ENCODE data around the gene ZNF580.

Gene ZNF580

DNA sequence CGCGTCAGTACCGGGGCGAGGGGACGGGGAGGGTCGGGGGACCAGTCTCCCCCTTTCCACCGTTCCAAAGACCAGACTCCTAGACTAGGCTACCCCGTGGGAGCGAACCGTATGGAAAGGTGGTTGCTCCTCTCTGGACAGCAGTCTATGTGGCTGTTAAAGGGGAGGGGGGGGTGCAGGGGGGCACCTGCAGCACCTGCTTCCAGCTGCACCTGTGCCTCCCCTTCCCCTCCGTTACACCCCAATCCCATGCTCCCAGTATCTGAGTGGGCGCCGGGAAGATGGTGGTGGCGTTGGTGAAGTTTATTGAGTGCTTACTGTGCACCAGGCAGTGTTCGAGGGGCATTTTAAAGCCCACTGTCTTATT, 40.2 kb upstream of the ZNF580 start:
- CTCF ChIA-PET = interaction anchor here (1.8 to 2.4 kb wide), 2 partner anchors 32 to 96 kb away, joined by 7 to 9 read pairs; no protein-coding TSS in a partner anchor
- POLR2A ChIA-PET = interaction anchor here (0.7 kb wide), 1 partner anchor 47 kb away, joined by 3 read pairs; no protein-coding TSS in a partner anchor
- TF ChIP-seq, protein P1, sequence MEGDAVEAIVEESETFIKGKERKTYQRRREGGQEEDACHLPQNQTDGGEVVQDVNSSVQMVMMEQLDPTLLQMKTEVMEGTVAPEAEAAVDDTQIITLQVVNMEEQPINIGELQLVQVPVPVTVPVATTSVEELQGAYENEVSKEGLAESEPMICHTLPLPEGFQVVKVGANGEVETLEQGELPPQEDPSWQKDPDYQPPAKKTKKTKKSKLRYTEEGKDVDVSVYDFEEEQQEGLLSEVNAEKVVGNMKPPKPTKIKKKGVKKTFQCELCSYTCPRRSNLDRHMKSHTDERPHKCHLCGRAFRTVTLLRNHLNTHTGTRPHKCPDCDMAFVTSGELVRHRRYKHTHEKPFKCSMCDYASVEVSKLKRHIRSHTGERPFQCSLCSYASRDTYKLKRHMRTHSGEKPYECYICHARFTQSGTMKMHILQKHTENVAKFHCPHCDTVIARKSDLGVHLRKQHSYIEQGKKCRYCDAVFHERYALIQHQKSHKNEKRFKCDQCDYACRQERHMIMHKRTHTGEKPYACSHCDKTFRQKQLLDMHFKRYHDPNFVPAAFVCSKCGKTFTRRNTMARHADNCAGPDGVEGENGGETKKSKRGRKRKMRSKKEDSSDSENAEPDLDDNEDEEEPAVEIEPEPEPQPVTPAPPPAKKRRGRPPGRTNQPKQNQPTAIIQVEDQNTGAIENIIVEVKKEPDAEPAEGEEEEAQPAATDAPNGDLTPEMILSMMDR (IDR thresholded peaks at IDR 0.05; ENCODE audit: control extremely low read depth, extremely low read depth, low read depth, missing control alignments) = no peak
- DNase-seq (ENCODE audit: extremely low spot score) = no peak

DNA sequence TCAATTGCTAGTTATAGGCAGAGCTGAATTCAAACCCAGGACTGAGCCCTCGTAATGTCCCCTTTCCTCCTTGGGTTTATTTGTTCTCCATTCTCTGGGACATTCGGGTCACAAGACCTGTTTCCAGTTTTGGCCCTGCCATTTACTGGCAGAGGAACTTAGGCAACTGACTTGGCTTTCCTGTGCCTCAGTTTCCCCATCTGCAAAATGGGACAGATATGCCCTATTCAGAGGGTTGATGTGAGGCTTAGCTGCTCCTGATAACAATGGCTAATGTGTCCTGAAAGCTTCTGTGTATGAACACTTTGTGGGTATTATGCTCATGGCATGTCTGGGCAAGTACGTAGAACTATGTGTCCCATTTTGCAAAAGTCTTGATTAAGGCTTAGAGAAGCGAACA, 39.7 kb upstream of the ZNF580 start:
- DNase-seq (ENCODE audit: extremely low spot score) = no peak
- ChIA-PET POLR2A (no interaction called here), CTCF (interaction anchor here (1.8 to 2.4 kb wide), 2 partner anchors 31 to 97 kb away, joined by 7 to 9 read pairs; no protein-coding TSS in a partner anchor)
- TF ChIP-seq, protein P1 (IDR thresholded peaks at IDR 0.05; ENCODE audit: control extremely low read depth, extremely low read depth, low read depth, missing control alignments) = no peak

DNA sequence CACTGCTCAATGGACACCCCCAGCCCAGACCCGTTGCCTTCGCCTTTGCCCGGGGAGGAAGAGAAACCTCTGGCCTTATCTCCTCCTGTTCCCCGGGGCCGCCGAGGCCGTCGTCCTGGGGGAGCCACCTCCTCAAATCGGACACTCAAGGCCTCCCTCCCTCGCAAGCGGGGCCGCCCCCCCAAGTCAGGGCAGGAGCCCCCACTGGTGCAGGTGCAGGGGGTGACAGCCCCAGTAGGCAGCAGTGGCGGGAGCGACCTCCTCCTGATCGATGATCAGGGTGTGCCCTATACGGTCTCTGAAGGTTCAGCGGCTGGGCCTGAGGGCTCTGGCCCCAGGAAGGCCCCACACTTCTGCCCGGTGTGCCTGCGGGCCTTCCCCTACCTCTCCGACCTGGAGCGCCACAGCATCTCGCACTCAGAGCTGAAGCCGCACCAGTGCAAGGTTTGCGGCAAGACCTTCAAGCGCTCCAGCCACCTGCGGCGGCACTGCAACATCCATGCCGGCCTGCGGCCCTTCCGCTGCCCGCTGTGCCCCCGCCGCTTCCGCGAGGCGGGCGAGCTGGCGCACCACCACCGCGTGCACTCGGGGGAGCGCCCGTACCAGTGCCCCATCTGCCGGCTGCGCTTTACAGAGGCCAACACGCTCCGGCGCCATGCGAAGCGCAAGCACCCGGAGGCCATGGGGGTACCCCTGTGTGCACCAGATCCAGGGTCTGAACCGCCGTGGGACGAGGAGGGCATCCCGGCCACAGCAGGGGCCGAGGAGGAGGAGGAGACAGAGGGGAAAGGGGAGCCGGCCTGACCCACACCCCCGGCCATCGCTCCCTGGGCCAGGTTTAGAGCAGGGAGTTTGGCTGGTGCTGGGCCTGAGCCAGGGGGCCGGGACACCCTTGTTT, 38.4 kb upstream of the ZNF580 start:
- ChIA-PET POLR2A (no interaction called here), CTCF (interaction anchor here (1.8 kb wide), 1 partner anchor 98 kb away, joined by 7 read pairs; no protein-coding TSS in a partner anchor)
- TF ChIP-seq, protein P1 (IDR thresholded peaks at IDR 0.05; ENCODE audit: control extremely low read depth, extremely low read depth, low read depth, missing control alignments) = no peak
- no peak for DNase-seq (ENCODE audit: extremely low spot score)

DNA sequence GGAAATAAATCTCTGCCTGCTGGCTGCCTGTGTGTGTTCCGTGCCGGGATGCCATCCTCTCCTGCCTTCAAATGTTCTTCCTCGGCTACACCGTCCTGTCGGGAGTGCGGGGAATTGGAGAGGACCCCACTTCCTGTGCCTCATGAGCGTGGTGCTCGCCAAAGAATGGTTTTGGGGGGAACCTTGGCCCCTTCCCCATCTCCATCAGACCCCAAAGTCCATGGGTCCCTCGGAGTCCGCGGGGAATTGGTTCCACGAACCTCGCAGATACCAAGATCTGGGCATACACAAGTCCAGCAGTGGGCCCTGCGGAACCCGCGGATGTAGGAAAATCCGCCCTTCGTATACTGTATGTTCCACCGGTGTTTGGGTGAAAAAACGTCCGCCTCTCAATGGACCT, 37.7 kb upstream of the ZNF580 start:
- no peak for DNase-seq (ENCODE audit: extremely low spot score)
- ChIA-PET POLR2A (no interaction called here), CTCF (interaction anchor here (1.9 kb wide), 1 partner anchor 29 kb away, joined by 13 read pairs; no protein-coding TSS in a partner anchor)
- TF ChIP-seq, protein P1 (IDR thresholded peaks at IDR 0.05; ENCODE audit: control extremely low read depth, extremely low read depth, low read depth, missing control alignments) = no peak

DNA sequence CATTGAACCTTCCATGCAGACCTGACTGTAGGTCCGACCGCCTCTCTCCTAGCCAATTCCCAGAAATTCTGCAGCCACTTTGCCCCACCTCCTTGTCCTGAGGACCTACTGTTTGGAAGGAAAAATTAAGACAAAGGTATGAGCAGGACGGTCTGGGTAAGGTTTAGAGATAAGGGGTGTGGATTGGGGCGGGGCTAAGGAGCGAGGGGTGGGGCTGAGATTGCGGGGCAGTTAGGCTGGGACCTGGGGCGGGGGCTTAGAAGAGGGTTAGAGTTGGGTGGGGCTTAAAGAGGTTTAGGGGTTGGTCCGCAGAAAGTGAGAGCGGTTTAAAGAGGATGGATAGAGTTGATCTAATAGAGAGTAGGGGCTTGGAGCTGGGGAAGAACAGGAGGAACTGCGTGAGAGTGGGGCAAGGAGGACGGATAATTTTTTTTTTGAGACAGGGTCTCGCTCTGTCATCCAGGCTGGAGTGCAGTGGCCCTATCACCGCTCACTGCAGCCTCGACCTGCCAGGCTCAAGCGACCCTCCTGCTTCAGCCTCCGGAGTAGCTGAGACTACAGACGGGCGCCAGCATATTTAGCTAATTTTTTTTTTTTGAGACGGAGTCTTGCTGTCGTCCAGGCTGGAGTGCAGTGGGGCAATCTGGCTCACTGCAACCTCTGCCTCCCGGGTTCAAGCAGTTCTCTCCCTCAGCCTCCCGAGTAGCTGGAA, 37.1 kb upstream of the ZNF580 start:
- ChIA-PET CTCF (interaction anchor here (1.9 kb wide), 1 partner anchor 29 kb away, joined by 13 read pairs; no protein-coding TSS in a partner anchor), POLR2A (interaction anchor here (0.5 to 2.1 kb wide), 2 partner anchors 29 to 199 kb away, joined by 4 to 7 read pairs; no protein-coding TSS in a partner anchor)
- DNase-seq (ENCODE audit: extremely low spot score) = no peak
- TF ChIP-seq, protein P1 (IDR thresholded peaks at IDR 0.05; ENCODE audit: control extremely low read depth, extremely low read depth, low read depth, missing control alignments) = no peak

DNA sequence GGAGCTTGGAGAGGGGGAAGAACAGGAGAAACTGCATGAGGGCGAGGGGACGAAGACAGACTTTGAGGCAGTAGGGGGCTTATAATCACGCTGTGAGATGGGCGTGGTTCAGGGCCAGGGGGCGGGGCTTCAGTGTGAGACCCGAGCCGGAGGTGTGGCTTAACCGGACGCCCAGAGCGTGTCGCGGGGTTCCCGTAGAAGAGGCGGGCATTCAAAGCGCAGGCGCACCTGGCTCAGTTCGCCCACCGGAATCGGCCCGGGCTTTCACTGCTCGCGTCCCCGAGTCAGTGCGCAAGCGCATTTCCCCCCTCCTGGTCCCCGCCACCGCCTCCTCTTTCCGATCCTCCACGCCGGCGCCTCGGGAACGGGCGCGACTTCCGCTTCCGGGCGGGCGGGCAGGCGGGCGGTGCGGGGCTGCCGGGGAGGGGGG, 35.6 kb upstream of the ZNF580 start:
- TF ChIP-seq, protein P1 (IDR thresholded peaks at IDR 0.05; ENCODE audit: control extremely low read depth, extremely low read depth, low read depth, missing control alignments) = no peak
- ChIA-PET POLR2A (interaction anchor here (1.1 to 2.1 kb wide), 2 partner anchors 10 to 28 kb away, joined by 3 to 7 read pairs; no protein-coding TSS in a partner anchor), CTCF (interaction anchor here (0.8 to 2.7 kb wide), 19 partner anchors 9 to 464 kb away, joined by 3 to 30 read pairs (median 7); partner anchors contain the start of genes U2AF2 and ZNF784)
- peak; percentile 96 for DNase-seq (ENCODE audit: extremely low spot score)
